NT2/D1 (cell line): ENCODE data around the gene OGG1.

Experiments
- YY1 ChIP-seq: IDR thresholded peaks from 2 replicates; pipeline ENCODE4 v1.6.1; 2011; ENCODE audit not compliant: insufficient read length, insufficient read depth
- ZNF274 ChIP-seq: IDR thresholded peaks from 2 replicates; pipeline ENCODE4 v1.6.1; 2011; ENCODE audit warnings: mild to moderate bottlenecking, low read depth, low read length

DNA sequence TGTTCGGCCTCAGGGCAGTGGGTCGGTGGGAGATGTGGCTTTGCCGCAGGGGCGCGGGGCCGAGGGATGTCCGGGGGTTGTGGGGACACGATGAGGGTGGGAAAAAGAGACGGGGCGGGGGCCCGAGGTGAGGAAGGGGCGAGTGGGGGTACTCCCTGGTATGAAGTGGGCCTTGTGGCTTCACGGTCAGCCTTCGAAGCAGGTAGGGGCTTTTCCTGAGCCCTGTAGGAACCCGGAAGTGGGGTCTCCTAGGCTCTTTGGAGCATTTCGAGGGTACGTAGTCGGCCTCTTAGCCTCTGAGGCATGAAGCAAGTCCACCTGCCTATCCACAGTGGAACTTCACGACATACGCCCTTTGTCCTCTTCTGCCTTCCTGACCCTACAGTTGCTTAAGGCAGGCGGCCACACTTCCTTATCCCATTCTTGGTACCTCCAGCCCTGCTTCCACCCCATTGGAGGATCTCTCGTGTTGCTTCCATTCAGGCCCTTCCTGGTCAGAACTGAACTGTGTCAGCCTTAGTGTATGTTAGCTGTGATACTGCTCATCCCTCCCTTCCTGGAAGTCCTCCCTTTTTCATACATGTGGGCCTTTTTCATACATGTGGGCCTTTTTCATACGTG, 43.5 kb downstream of the OGG1 start:
- TF ChIP-seq ZNF274 (no peak), YY1 (no peak)
